Heart right ventricle (tissue), 16 donors: ENCODE data around the gene ABO. TPM values are rescaled to one million over a fixed set of nuclear protein-coding genes. Genes with fewer than 3 reads are reported as not detected.
"Not testable (repeated sequence)": the region's sequence is repeated elsewhere in the genome, so short reads cannot be mapped to it uniquely, and the experiment has no call there.

Experiments used
- ATAC-seq, 8 donors: fragments of 200-7000 bp; cut with Tn5 transposase; one replicate each; pipeline ENCODE4 v1.9.1; 2020; ENCODE audit warnings: mild to moderate bottlenecking in 8 of 8, moderate library complexity in 8 of 8, moderate number of reproducible peaks in 1 of 8
- DNase-seq, 2 donors: peaks; one replicate each; pipeline ENCODE4 v3.0.0-alpha.2; 2020
- H3K27ac ChIP-seq, 10 donors: fragments of 200-600 bp; sonication (generic) in 2 of 10; one replicate each; pipeline versions ENCODE4 v1.5.0 to v1.8.0; 2020 to 2022; ENCODE audit warnings: mild to moderate bottlenecking in 3 of 10
- H3K27me3 ChIP-seq, 7 donors: fragments of 200-600 bp; one replicate each; pipeline ENCODE4 v1.8.0; 2021 to 2022; ENCODE audit warnings: mild to moderate bottlenecking in 2 of 7
- H3K36me3 ChIP-seq, 9 donors: fragments of 200-600 bp; sonication (generic) in 1 of 9; one replicate each; pipeline versions ENCODE4 v1.5.0 to v1.8.0; 2020 to 2022; ENCODE audit warnings: mild to moderate bottlenecking in 2 of 9
- H3K4me1 ChIP-seq, 9 donors: fragments of 200-600 bp; sonication (generic) in 1 of 9; one replicate each; pipeline versions ENCODE4 v1.5.0 to v1.8.0; 2020 to 2022; ENCODE audit warnings: mild to moderate bottlenecking in 4 of 9
- H3K4me3 ChIP-seq, 10 donors: fragments of 200-600 bp; sonication (generic) in 2 of 10; one replicate each; pipeline versions ENCODE4 v1.5.0 to v1.8.0; 2020 to 2022; ENCODE audit warnings: mild to moderate bottlenecking in 7 of 10, moderate library complexity in 2 of 10
- H3K9me3 ChIP-seq, 11 donors: fragments of 200-600 bp in 10 of 11; sonication (generic) in 2 of 11; one replicate each; pipeline versions ENCODE4 v1.5.0 to v1.8.0; 2013 to 2022; ENCODE audit warnings: mild to moderate bottlenecking in 2 of 11, control low read depth in 1 of 11, moderate library complexity in 1 of 11
- CTCF ChIP-seq, 9 donors: fragments of 200-600 bp; sonication (generic) in 2 of 9; IDR thresholded peaks; one replicate each; pipeline versions ENCODE4 v1.5.0 to v1.8.0; 2021 to 2022; ENCODE audit warnings: antibody characterized with exemption in 9 of 9, mild to moderate bottlenecking in 5 of 9, moderate library complexity in 1 of 9
- WGBS, 2 donors: extraction: QIAGEN DNeasy Blood & Tissue Kit; methylation state at CpG; one replicate each; pipeline ENCODE4 v1.1.7; 2013; ENCODE audit warnings: inconsistent platforms in 1 of 2; 5-methylcytosine and 5-hydroxymethylcytosine counted together
- intact Hi-C, 10 donors: fragments of 100-400 bp; cut with DNase I; formaldehyde crosslinking; loops; one replicate each; pipeline versions ENCODE4 v1.11.1 to v1.14.2; 2022
- polyA plus RNA-seq, 2 donors: library from polyadenylated mRNA; stranded (reverse); fragments of 200-250 nt; gene quantifications; one replicate each; pipeline ENCODE4 v1.2.3, GENCODE V29; 2013
- total RNA-seq, 10 donors: library from RNA; stranded (reverse); fragmentation: NEBNext Ultra II Directional in 3 of 10; extraction: Animal tissue kit (Norgen Biotek cat#: 25700) in 3 of 10; gene quantifications; one replicate each; pipeline versions ENCODE4 v1.2.1 to v1.2.4, GENCODE V29; 2021 to 2023
- donor health status: Arrhythmogenic right ventricular cardiomyopathy.
- donor health status: ischemic (EF 13 %, LVEDD 7.1; RV severe dilation, severe dysfunction).
- donor health status: healthy with polysubstance abuse.
- donor health status: DM: no; HTN: yes; CAD: no.
- donor health status: DM: no; HTN: no; CAD: no.
- donor health status: ischemic (EF 25% LVEDD 6.9; RV normal size, moderate dysfunction).
- donor health status: ischemic (EF 25% LVEDD 5.7; RV mildly dilated, moderate dysfunction).
- donor health status: healthy.
- donor health status: DM: yes; HTN: yes; CAD: no.
- donor health status: Ischemic cardiomyopathy.
- donor health status: ischemic (EF 35%, LVEDD 5.7; RV mildly dilated, moderate dysfunction).
- donor health status: nonischemic (EF 11% LVEDD 7.7; RV severe dilation, severe dysfunction).
- donor health status: DM: yes; HTN: yes; CAD: no.
- donor health status: PGD.
- donor health status: ischemic (EF 29% LVEDD 5.4; RV normal size, mild dysfunction).
- donor health status: nonischemic (EF 23%, LVEDD 6.1; RV moderate dilation, normal function).

ABO gene
- total and polyA plus RNA-seq, 12 donors, result 0.25 to 2.9 (median 1.6) TPM

- ATAC-seq (no peak), DNase-seq (no peak)
- intact Hi-C loops, result no loop called here
- Histone ChIP-seq H3K36me3 (no peaks in the 10 kb centered on the region), H3K9me3 (peaks cover 0 to 9% (median 0%) of the 10 kb centered on the region in 11 donors), H3K4me1 (peaks cover 0 to 7% (median 0%) of the 10 kb centered on the region in 9 donors), H3K27ac (no peak overlapping the region), H3K4me3 (no peak overlapping the region), H3K27me3 (peaks cover 0 to 21% (median 0%) of the 10 kb centered on the region in 7 donors)
- 94% methylated on average over 8 of the region's 8 CpGs for WGBS, 2 donors
- no peak for TF ChIP-seq CTCF (IDR thresholded peaks at IDR 0.05)
Observed at GRCh38 chr9:133284362-133284761, 9.4 kb upstream of the ABO start.

- H3K9me3 ChIP-seq, intact Hi-C loops, ATAC-seq, H3K36me3 ChIP-seq, DNase-seq, H3K4me3 ChIP-seq, H3K27ac ChIP-seq, H3K4me1 ChIP-seq: not testable (repeated sequence)
- H3K27me3 ChIP-seq, result peaks cover 0 to 22% (median under 1%) of the 10 kb centered on the region in 7 donors
- 59 to 68% methylated on average over 16 of the region's 16 CpGs for WGBS, 2 donors
Observed at GRCh38 chr9:133283255-133284032, 8.4 kb upstream of the ABO start.

- no peak for TF ChIP-seq CTCF (IDR thresholded peaks at IDR 0.05)
- ATAC-seq (no peak), DNase-seq (no peak)
- Histone ChIP-seq H3K27ac (no peak overlapping the region), H3K4me1 (peaks cover 0 to 7% (median 0%) of the 10 kb centered on the region in 9 donors), H3K9me3 (peaks cover 0 to 6% (median 0%) of the 10 kb centered on the region in 11 donors), H3K36me3 (no peaks in the 10 kb centered on the region), H3K27me3 (peaks cover 0 to 22% (median 4%) of the 10 kb centered on the region in 7 donors), H3K4me3 (no peak overlapping the region)
- 71% methylated on average over 7 of the region's 7 CpGs for WGBS, 2 donors
- intact Hi-C loops, result no loop called here
Observed at GRCh38 chr9:133282464-133283238, 7.7 kb upstream of the ABO start.

GRCh38 chr9:133280392-133280791 lies 5.4 kb upstream of the ABO start:
- 51 to 67% methylated on average over 5 of the region's 5 CpGs for WGBS, 2 donors
- ATAC-seq (no peak), DNase-seq (no peak)
- no peak for TF ChIP-seq CTCF (IDR thresholded peaks at IDR 0.05)
- H3K9me3 ChIP-seq, result peaks cover 0 to 6% (median 0%) of the 10 kb centered on the region in 11 donors
- H3K36me3 ChIP-seq, result no peaks in the 10 kb centered on the region
- H3K4me1 ChIP-seq, result peaks cover 0 to 7% (median 2%) of the 10 kb centered on the region in 9 donors
- H3K27ac ChIP-seq, result no peak overlapping the region
- H3K4me3 ChIP-seq, result no peak overlapping the region
- peaks cover 0 to 34% (median 16%) of the 10 kb centered on the region in 7 donors for H3K27me3 ChIP-seq
- intact Hi-C loops, result no loop called here
